ENCODE measurements around the gene DOCK6. TPM values are rescaled to one million over a fixed set of nuclear protein-coding genes. Genes with fewer than 3 reads are reported as not detected.

Gene DOCK6
- total RNA-seq, 2 donors from 2014 or later: 93.8 to 111 TPM

GRCh38 chr19:11173516-11174155 lies 88.7 kb downstream of the DOCK6 start:
- no peak overlapping the region for H3K9ac ChIP-seq (ENCODE audit: extremely low read depth, low read length, poor library complexity, severe bottlenecking)
- H3K27ac ChIP-seq (ENCODE audit: low read depth, low read length): no peak overlapping the region
- H3K36me3 ChIP-seq (ENCODE audit: control insufficient read depth, insufficient read depth, low read length): peaks cover 41% of the 10 kb centered on the region
- H3K27ac Mint-ChIP-seq: no peak overlapping the region
- H3K4me1 ChIP-seq (ENCODE audit: control insufficient read depth, insufficient read depth, low read length): no peaks in the 10 kb centered on the region
- TF ChIP-seq, protein P1, sequence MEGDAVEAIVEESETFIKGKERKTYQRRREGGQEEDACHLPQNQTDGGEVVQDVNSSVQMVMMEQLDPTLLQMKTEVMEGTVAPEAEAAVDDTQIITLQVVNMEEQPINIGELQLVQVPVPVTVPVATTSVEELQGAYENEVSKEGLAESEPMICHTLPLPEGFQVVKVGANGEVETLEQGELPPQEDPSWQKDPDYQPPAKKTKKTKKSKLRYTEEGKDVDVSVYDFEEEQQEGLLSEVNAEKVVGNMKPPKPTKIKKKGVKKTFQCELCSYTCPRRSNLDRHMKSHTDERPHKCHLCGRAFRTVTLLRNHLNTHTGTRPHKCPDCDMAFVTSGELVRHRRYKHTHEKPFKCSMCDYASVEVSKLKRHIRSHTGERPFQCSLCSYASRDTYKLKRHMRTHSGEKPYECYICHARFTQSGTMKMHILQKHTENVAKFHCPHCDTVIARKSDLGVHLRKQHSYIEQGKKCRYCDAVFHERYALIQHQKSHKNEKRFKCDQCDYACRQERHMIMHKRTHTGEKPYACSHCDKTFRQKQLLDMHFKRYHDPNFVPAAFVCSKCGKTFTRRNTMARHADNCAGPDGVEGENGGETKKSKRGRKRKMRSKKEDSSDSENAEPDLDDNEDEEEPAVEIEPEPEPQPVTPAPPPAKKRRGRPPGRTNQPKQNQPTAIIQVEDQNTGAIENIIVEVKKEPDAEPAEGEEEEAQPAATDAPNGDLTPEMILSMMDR (conservative IDR thresholded peaks at IDR 0.05): no peak
- no peaks in the 10 kb centered on the region for H3K9me3 ChIP-seq (ENCODE audit: control insufficient read depth, low read length)
- H3K36me3 Mint-ChIP-seq (ENCODE audit: low read depth): peaks cover 68% of the 10 kb centered on the region
- H3K9me3 Mint-ChIP-seq: no peaks in the 10 kb centered on the region
- no peak overlapping the region for H3K4me3 Mint-ChIP-seq
- H3K27me3 ChIP-seq (ENCODE audit: control insufficient read depth, insufficient read depth, low read length, poor library complexity, severe bottlenecking): no peaks in the 10 kb centered on the region
- H3K4me1 Mint-ChIP-seq: no peaks in the 10 kb centered on the region
- no peak overlapping the region for H3K4me3 ChIP-seq (ENCODE audit: low read length)
- H3K27me3 Mint-ChIP-seq (ENCODE audit: insufficient read depth): no peaks in the 10 kb centered on the region
- WGBS, 2 experiments (ENCODE audit: insufficient coverage in 1 of 2, insufficient read length in 1 of 2): 85% methylated on average over 6 to 8 of the region's 8 CpGs
- DNase-seq: no peak

- peaks cover 72% of the 10 kb centered on the region for H3K36me3 Mint-ChIP-seq (ENCODE audit: low read depth)
- Histone ChIP-seq H3K9me3 (ENCODE audit: control insufficient read depth, low read length) (no peaks in the 10 kb centered on the region), H3K9ac (ENCODE audit: extremely low read depth, low read length, poor library complexity, severe bottlenecking) (no peak overlapping the region), H3K4me3 (ENCODE audit: low read length) (no peak overlapping the region), H3K4me1 (ENCODE audit: control insufficient read depth, insufficient read depth, low read length) (no peaks in the 10 kb centered on the region), H3K27ac (ENCODE audit: low read depth, low read length) (no peak overlapping the region), H3K27me3 (ENCODE audit: control insufficient read depth, insufficient read depth, low read length, poor library complexity, severe bottlenecking) (no peaks in the 10 kb centered on the region), H3K36me3 (ENCODE audit: control insufficient read depth, insufficient read depth, low read length) (peaks cover 46% of the 10 kb centered on the region)
- H3K9me3 Mint-ChIP-seq: no peaks in the 10 kb centered on the region
- WGBS, 2 experiments (ENCODE audit: insufficient coverage in 1 of 2, insufficient read length in 1 of 2): 89 to 91% methylated on average over 6 of the region's 6 CpGs
- no peak overlapping the region for H3K4me3 Mint-ChIP-seq
- TF ChIP-seq, protein P1 (conservative IDR thresholded peaks at IDR 0.05): no peak
- peak overlapping the region; percentile 48 for H3K27ac Mint-ChIP-seq
- no peaks in the 10 kb centered on the region for H3K27me3 Mint-ChIP-seq (ENCODE audit: insufficient read depth)
- DNase-seq: no peak
- no peaks in the 10 kb centered on the region for H3K4me1 Mint-ChIP-seq
These were observed 89.7 kb downstream of the DOCK6 start for GRCh38 chr19:11172576-11172975.

- WGBS, 2 experiments (ENCODE audit: insufficient coverage in 1 of 2, insufficient read length in 1 of 2): 86 to 94% methylated on average over 4 to 5 of the region's 5 CpGs
- Histone ChIP-seq H3K9ac (ENCODE audit: extremely low read depth, low read length, poor library complexity, severe bottlenecking) (no peak overlapping the region), H3K27me3 (ENCODE audit: control insufficient read depth, insufficient read depth, low read length, poor library complexity, severe bottlenecking) (no peaks in the 10 kb centered on the region), H3K36me3 (ENCODE audit: control insufficient read depth, insufficient read depth, low read length) (peaks cover 45% of the 10 kb centered on the region), H3K27ac (ENCODE audit: low read depth, low read length) (no peak overlapping the region), H3K9me3 (ENCODE audit: control insufficient read depth, low read length) (no peaks in the 10 kb centered on the region), H3K4me3 (ENCODE audit: low read length) (no peak overlapping the region), H3K4me1 (ENCODE audit: control insufficient read depth, insufficient read depth, low read length) (no peaks in the 10 kb centered on the region)
- Mint-ChIP-seq H3K4me3 (no peak overlapping the region), H3K36me3 (ENCODE audit: low read depth) (peaks cover 70% of the 10 kb centered on the region), H3K27ac (no peak overlapping the region), H3K9me3 (no peaks in the 10 kb centered on the region), H3K27me3 (ENCODE audit: insufficient read depth) (no peaks in the 10 kb centered on the region), H3K4me1 (no peaks in the 10 kb centered on the region)
- TF ChIP-seq, protein P1 (conservative IDR thresholded peaks at IDR 0.05): no peak
- DNase-seq: no peak
These were observed 91.2 kb downstream of the DOCK6 start for GRCh38 chr19:11171144-11171543.

Measured in endodermal cell (in vitro differentiated cells).